HG02852 (cell line): ENCODE results near the gene NSF.
A peak's percentile ranks its signal among the peaks of the same experiment; 100 is the strongest.
"Not testable (repeated sequence)": the region's sequence is repeated elsewhere in the genome, so short reads cannot be mapped to it uniquely, and the experiment has no call there.

Experiments
- ATAC-seq: cut with Tn5 transposase; IDR thresholded peaks from one replicate; pipeline ENCODE4 v1.9.1; 2021; ENCODE audit warnings: mild to moderate bottlenecking, moderate library complexity; ENCODE audit not compliant: unreplicated experiment

Gene NSF

GRCh38 chr17:46590157-46591146, at the start of gene NSF:
TSS of gene NSF (plus strand) at chr17:46590669. CDS start at chr17:46590776, 107 bp downstream.
- peak; percentile 51 for ATAC-seq

DNA sequence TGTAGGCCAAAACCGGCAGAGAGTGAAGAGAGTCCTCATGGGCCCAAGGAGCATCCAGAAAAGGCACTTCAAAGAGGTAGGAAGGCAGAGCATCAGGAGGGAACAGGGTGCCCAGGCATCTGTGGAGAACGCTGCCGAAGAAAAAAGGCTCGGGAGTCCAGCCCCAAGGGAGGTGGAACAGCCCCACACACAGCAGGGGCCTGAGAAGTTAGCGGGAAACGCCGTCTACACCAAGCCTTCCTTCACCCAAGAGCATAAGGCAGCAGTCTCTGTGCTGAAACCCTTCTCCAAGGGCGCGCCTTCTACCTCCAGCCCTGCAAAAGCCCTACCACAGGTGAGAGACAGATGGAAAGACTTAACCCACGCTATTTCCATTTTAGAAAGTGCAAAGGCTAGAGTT, 41.9 kb upstream of the NSF start:
- not testable (repeated sequence) for ATAC-seq

DNA sequence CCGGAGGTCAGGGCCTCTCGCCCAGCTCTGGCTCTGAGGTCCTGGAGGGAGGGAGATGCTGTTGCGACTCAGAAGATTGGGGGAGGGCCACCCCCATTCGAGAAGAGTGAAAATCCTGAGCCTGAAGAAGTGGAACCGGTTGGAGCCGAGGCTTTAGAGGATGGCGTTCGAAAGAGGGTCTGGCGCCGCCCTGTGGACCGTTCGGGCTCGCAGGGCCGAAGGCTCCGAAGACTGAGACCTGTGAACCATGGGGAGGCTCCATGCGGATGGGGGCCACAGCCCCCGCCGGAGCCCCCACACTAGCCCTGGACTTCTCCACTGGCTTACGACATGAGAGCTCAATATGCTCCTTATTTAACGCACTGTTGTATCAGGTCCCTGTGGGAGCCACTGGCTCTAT, 31.3 kb upstream of the NSF start:
- not testable (repeated sequence) for ATAC-seq

- not testable (repeated sequence) for ATAC-seq
Observed at GRCh38 chr17:46560048-46560447, 30.4 kb upstream of the NSF start.

- ATAC-seq = not testable (repeated sequence)
Observed at GRCh38 chr17:46566284-46566683, 24.2 kb upstream of the NSF start.

DNA sequence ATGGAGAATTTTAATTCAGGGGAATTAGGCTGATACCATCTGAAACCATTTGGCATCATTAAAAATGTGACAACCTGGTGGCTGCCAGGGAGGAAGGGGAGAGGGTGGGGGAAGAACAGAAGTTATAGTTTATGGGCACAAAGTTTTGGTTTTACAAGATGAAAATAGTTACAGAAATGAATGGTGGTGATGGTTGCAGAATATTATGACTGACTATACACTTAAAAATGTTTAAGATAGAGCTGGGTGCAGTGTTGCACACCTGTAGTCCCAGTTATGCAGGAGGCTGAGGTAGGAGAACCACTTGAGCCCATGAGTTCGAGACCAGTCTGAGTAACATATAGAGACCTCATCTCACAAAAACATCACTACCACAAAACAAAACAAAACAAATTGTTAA, 23.5 kb upstream of the NSF start:
- not testable (repeated sequence) for ATAC-seq

DNA sequence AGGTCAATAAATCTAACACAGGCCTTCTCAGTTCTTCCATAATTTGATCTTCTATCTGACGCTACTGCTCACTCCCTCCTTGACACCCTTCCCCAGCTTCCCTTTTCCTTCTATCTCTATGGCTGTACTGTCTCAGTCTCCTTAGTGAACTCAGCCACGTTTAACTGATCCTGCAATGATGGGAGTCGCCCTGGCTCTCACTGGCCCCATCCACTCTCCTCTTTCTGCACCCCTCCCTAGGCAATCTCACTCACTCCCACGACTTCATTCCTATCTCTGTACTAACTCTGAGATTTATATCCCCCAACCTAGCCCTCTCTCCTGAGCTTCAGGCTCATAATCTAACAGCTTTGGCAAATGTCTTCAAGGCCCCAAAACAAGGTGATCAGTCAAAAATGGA, 18.7 kb upstream of the NSF start:
- not testable (repeated sequence) for ATAC-seq

DNA sequence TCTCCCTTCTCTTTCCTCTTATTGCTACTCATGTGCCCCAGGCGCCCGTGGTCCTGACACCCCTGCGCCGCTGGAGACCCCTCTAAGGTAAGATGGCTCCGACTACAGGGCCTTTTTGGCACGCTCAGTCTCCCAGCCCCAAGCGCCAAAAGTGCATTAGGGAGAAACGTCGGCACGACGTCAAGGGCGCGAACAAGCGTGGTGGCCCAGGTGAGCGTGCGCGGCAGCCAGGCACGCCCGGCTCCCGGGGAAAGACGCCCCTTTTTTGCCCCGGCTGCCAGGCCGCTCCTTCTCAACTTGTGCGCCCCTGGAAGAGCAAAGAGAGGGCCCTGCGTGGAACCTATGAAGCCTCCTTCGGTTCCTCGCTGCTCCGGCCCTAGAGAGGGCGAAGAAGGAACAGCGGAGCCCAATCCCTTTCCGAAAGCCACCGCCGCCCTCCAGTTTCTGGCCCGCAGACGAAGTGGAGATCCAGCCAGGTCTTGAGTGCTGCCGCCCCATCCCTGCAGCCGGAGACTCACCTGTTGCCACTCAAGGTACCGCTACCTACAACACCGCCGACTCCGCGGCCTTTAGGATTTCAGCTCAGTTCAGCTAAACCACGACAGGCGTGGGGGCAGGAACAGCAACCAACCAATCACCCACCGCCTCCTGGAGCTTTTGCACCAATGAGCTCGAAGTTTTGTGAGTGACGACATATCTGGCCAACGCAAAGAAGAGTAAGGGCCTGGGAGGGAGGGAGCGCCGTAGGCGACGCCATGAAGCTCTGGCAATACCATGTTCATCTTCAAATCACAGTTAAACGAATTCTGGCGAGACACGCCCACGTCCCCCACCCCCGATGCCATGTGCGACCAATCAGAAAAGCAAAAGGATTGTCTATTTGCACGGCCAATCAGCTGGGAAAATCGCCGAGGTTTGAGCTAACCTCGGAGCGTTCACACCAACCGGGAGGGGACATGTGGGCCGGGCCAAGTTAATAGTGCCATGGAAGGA, 11.1 kb upstream of the NSF start, which contains the start of gene ARL17A:
TSS of gene ARL17A (minus strand) at position 609 of the 993 bp plus-strand sequence. CDS start 3,369 bp downstream, outside the sequence.
- peak; percentile 93 for ATAC-seq

DNA sequence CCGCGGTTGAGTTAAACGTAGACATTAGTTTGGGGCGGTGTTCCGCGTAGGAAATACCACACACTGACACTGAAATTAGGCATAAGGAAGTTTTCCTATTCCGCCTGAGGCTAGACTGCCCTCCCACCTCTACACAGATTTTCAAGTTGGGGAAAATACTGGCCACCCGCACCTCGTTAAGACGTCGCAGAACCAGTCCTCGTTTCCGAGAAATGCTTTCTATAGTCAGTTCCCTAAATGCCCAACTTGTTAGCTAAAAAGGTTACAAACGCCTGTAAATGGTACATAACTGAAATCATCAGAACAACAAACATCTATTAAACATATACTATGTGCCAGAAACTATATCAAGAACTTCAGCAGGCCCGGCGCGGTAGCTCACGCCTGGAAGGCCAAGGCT, 10.4 kb upstream of the NSF start:
- not testable (repeated sequence) for ATAC-seq

DNA sequence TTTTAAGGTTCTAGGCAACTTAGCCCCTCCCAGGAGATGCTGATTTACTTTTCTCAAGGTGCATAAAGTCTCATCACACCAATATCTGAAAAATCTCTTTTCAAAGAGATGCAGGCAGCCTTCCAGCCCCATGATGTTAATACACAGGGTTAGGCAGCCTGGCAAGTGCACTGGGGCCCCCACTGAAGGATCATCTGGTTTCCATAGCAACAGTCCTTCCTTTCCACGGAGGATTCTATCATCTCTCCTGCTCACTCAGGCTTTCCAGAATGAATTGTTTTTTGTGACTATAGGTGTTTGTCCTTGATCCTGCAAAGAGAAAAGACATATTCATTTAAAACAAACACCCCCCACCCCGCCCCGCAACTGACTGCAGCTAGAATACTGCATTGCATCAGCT, 5.0 kb upstream of the NSF start:
- ATAC-seq = not testable (repeated sequence)

DNA sequence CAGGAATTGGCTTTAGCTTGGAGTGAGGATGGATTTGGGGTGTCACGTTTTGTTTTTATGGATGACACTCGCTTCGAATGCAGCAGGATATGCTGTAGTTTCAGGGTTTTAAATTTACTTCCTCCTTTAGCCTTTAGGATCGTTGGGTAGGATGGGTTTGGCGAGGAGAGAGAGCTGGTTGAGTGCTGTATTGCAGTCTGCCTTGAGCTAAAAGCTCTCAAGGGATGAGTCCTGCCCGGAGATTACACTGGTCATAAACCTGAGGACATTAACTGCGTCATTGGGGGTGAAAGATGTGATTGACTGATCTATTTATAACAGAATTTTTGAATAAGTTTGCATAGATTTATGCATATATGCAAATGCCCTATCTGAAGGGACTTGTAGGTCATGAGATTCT, 863 bp downstream of the NSF start:
- not testable (repeated sequence) for ATAC-seq

DNA sequence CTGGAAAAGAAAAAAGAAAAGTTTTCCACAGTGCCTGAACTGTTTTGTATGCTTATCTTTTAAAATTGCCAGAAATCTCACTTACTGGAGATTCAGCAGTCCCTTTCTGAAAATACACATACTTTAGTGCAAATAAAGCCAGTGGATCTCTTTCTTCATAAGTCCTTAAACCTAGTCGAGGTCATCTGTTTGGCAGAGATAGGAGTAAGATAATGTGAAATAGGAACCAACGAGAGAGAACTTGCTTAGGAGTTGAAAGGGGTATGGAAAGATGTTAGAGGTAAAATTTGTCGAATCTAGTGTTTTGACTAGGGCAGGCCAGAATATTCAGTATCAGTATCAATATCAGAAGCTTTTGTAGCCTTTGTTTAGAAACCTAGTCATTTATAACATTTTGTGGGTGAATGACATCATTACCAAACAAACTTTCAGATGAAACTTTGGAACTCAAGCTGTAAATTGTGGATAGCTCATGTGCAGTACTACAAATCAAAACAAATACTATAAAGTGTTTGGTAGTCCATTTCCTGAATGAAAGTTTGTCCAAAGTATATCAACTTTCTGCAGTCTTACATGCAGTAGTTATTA, 8.0 kb downstream of the NSF start:
- ATAC-seq = not testable (repeated sequence)

GRCh38 chr17:46600767-46601166, 10.3 kb downstream of the NSF start:
- not testable (repeated sequence) for ATAC-seq

GRCh38 chr17:46603125-46603524, 12.7 kb downstream of the NSF start:
- ATAC-seq = not testable (repeated sequence)

- not testable (repeated sequence) for ATAC-seq
Observed at GRCh38 chr17:46611304-46611703, 20.8 kb downstream of the NSF start.

DNA sequence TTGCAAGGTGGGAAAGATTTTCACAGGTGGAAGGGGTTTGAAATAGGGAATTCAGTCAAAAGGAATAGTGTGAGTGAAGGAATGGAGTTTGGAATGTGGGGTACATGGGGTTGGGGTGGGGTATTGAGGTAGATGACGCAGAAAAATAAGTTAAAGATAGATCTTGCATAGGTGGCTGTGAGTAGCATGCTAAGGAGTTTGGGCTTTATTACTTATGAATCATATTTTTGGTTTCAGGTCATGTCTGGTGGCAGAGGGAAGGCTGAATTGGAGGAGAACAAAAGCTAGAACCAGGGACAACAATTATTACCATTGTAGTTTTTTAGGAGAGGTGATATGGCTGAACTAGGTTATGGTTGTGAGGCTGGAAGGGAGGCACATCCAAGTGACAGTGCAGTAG, 23.4 kb downstream of the NSF start:
- ATAC-seq = not testable (repeated sequence)

GRCh38 chr17:46617121-46617520, 26.7 kb downstream of the NSF start:
- not testable (repeated sequence) for ATAC-seq

GRCh38 chr17:46618975-46619374, 28.5 kb downstream of the NSF start:
- not testable (repeated sequence) for ATAC-seq

DNA sequence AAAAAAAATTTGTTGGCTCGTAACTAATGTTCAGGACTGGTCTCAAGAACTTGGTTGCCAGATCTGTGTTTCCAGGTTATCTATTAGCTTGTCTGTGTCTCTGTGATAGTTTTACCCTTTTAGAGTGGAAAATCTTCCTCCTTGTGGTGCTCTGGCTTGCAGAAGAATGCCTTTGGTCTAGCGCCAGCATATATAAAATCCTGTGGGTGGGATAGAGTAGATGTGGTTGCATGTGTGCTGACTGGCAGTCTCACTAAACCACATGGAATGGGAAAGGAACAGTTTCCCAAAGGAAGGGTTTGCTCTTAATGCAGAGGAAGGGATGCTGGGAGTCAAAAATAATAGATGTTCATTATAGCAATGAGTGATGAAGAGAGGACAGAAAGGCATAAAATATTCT, 33.3 kb downstream of the NSF start:
- ATAC-seq = not testable (repeated sequence)

GRCh38 chr17:46624726-46625125, 34.3 kb downstream of the NSF start:
- ATAC-seq = not testable (repeated sequence)
